ENCODE results near the gene ECHDC1.

ECHDC1 gene

GRCh38 chr6:127289934-127290333 lies 53.5 kb downstream of the ECHDC1 start:
- no peak for TF ChIP-seq REST (IDR thresholded peaks at IDR 0.05; ENCODE audit: low read depth)
- no peak for TF ChIP-seq CREB1 (IDR thresholded peaks at IDR 0.05; ENCODE audit: low read depth)
- no peak for TF ChIP-seq EGR1 (IDR thresholded peaks at IDR 0.05)
- no peak for TF ChIP-seq TEAD4 (IDR thresholded peaks at IDR 0.05)
- no peak for TF ChIP-seq TAF1 (IDR thresholded peaks at IDR 0.05; ENCODE audit: low read depth)
- TF ChIP-seq YY1 (IDR thresholded peaks at IDR 0.05; ENCODE audit: low read depth), result no peak
- TF ChIP-seq TCF12 (IDR thresholded peaks at IDR 0.05; ENCODE audit: low read depth), result no peak
- no peak for TF ChIP-seq ZBTB7A (IDR thresholded peaks at IDR 0.05; ENCODE audit: low read depth)
- no peak for TF ChIP-seq NFIC (IDR thresholded peaks at IDR 0.05)
- no peak for TF ChIP-seq MAX (IDR thresholded peaks at IDR 0.05)
- no peak for TF ChIP-seq EP300 (IDR thresholded peaks at IDR 0.05; ENCODE audit: borderline replicate concordance)
- TF ChIP-seq RAD21 (IDR thresholded peaks at IDR 0.05; ENCODE audit: low read depth), result no peak
- no peak for TF ChIP-seq USF1 (IDR thresholded peaks at IDR 0.05)

GRCh38 chr6:127288705-127289104 lies 54.7 kb downstream of the ECHDC1 start:
- TF ChIP-seq MAX (IDR thresholded peaks at IDR 0.05), result no peak
- TF ChIP-seq TAF1 (IDR thresholded peaks at IDR 0.05; ENCODE audit: low read depth), result no peak
- no peak for TF ChIP-seq REST (IDR thresholded peaks at IDR 0.05; ENCODE audit: low read depth)
- no peak for TF ChIP-seq EP300 (IDR thresholded peaks at IDR 0.05; ENCODE audit: borderline replicate concordance)
- no peak for TF ChIP-seq YY1 (IDR thresholded peaks at IDR 0.05; ENCODE audit: low read depth)
- TF ChIP-seq TCF12 (IDR thresholded peaks at IDR 0.05; ENCODE audit: low read depth), result no peak
- TF ChIP-seq USF1 (IDR thresholded peaks at IDR 0.05), result no peak
- TF ChIP-seq CREB1 (IDR thresholded peaks at IDR 0.05; ENCODE audit: low read depth), result no peak
- TF ChIP-seq EGR1 (IDR thresholded peaks at IDR 0.05), result no peak
- TF ChIP-seq NFIC (IDR thresholded peaks at IDR 0.05), result no peak
- no peak for TF ChIP-seq FOXM1 (IDR thresholded peaks at IDR 0.05; ENCODE audit: borderline replicate concordance, low read depth)
- no peak for TF ChIP-seq ZBTB7A (IDR thresholded peaks at IDR 0.05; ENCODE audit: low read depth)
- TF ChIP-seq CEBPB (IDR thresholded peaks at IDR 0.05), result no peak
- no peak for TF ChIP-seq TEAD4 (IDR thresholded peaks at IDR 0.05)
- no peak for TF ChIP-seq RAD21 (IDR thresholded peaks at IDR 0.05; ENCODE audit: low read depth)

- TF ChIP-seq NFIC (IDR thresholded peaks at IDR 0.05) (no peak), EP300 (IDR thresholded peaks at IDR 0.05; ENCODE audit: borderline replicate concordance) (no peak), ZBTB7A (IDR thresholded peaks at IDR 0.05; ENCODE audit: low read depth) (no peak), TCF12 (IDR thresholded peaks at IDR 0.05; ENCODE audit: low read depth) (no peak), USF1 (IDR thresholded peaks at IDR 0.05) (no peak), RAD21 (IDR thresholded peaks at IDR 0.05; ENCODE audit: low read depth) (no peak), YY1 (IDR thresholded peaks at IDR 0.05; ENCODE audit: low read depth) (no peak), CEBPB (IDR thresholded peaks at IDR 0.05) (no peak), MAX (IDR thresholded peaks at IDR 0.05) (no peak), CREB1 (IDR thresholded peaks at IDR 0.05; ENCODE audit: low read depth) (no peak), TAF1 (IDR thresholded peaks at IDR 0.05; ENCODE audit: low read depth) (no peak), REST (IDR thresholded peaks at IDR 0.05; ENCODE audit: low read depth) (no peak), FOXM1 (IDR thresholded peaks at IDR 0.05; ENCODE audit: borderline replicate concordance, low read depth) (no peak), EGR1 (IDR thresholded peaks at IDR 0.05) (no peak), TEAD4 (IDR thresholded peaks at IDR 0.05) (no peak)
Observed at GRCh38 chr6:127282184-127282583, 61.2 kb downstream of the ECHDC1 start.

- no peak for TF ChIP-seq EGR1 (IDR thresholded peaks at IDR 0.05)
- TF ChIP-seq EP300 (IDR thresholded peaks at IDR 0.05; ENCODE audit: borderline replicate concordance), result no peak
- TF ChIP-seq REST (IDR thresholded peaks at IDR 0.05; ENCODE audit: low read depth), result no peak
- no peak for TF ChIP-seq FOXM1 (IDR thresholded peaks at IDR 0.05; ENCODE audit: borderline replicate concordance, low read depth)
- no peak for TF ChIP-seq YY1 (IDR thresholded peaks at IDR 0.05; ENCODE audit: low read depth)
- TF ChIP-seq CREB1 (IDR thresholded peaks at IDR 0.05; ENCODE audit: low read depth), result no peak
- TF ChIP-seq TCF12 (IDR thresholded peaks at IDR 0.05; ENCODE audit: low read depth), result no peak
- TF ChIP-seq CEBPB (IDR thresholded peaks at IDR 0.05), result no peak
- TF ChIP-seq RAD21 (IDR thresholded peaks at IDR 0.05; ENCODE audit: low read depth), result no peak
- TF ChIP-seq USF1 (IDR thresholded peaks at IDR 0.05), result no peak
- no peak for TF ChIP-seq TEAD4 (IDR thresholded peaks at IDR 0.05)
- no peak for TF ChIP-seq TAF1 (IDR thresholded peaks at IDR 0.05; ENCODE audit: low read depth)
- no peak for TF ChIP-seq NFIC (IDR thresholded peaks at IDR 0.05)
- TF ChIP-seq ZBTB7A (IDR thresholded peaks at IDR 0.05; ENCODE audit: low read depth), result no peak
- TF ChIP-seq MAX (IDR thresholded peaks at IDR 0.05), result no peak
Observed at GRCh38 chr6:127279815-127280214, 63.6 kb downstream of the ECHDC1 start.
